Measurements from ENCODE around the gene DNAJC4. TPM values are rescaled to one million over a fixed set of nuclear protein-coding genes. Genes with fewer than 3 reads are reported as not detected.

DNAJC4 gene
- total RNA-seq, 1 experiment from 2014 or later: 3.0 TPM

DNA sequence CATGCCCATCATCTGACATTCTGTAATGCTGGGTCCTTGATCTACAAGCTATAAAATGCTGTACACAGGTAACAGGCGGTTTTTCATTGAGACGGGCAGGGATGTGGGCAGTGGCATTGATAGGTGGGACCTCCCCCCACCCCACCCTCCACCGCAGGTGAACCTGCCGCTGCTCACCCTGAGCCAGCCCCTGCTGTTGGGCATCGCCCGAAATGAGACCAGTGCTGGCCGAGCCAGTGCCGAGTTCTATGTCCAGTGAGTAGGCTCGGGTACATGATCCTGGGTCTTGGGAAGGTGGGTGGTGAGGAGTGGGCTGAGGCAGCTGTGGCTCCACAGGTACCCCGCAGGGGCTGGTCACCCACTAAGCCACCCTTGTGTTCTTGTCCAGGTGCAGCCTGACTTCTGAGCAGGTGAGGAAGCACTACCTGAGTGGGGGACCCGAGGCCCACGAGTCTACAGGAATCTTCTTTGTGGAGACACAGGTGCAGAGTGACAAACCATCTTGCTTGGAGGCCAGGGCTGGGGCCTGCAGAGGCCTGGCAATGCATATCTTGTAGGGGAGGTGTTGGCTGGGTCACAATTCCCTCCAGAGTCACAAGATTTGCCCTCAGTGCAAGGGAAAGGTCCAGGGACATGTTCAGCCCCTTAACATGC lies 1.1 kb upstream of the DNAJC4 start:
- no peak for DNase-seq (ENCODE audit: low spot score)

DNA sequence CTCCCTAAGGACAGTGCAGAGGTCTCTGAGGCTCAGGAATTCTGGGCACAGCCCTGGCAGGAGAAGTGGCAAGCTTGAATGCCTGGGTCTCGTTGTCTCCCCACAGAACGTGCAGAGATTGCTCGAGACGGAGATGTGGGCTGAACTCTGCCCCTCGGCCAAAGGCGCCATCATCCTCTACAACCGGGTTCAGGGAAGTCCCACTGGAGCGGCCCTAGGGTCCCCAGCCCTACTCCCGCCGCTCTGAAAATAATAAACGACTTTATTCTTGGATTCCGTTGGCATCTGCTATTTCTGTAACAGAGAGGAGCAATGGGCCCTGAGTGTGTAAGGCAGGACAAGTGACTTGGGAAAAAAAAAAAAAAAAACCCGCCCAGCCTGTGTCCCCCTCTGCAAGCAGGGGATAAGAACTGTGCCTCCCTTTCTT lies 591 bp upstream of the DNAJC4 start:
- no peak for DNase-seq (ENCODE audit: low spot score)

DNA sequence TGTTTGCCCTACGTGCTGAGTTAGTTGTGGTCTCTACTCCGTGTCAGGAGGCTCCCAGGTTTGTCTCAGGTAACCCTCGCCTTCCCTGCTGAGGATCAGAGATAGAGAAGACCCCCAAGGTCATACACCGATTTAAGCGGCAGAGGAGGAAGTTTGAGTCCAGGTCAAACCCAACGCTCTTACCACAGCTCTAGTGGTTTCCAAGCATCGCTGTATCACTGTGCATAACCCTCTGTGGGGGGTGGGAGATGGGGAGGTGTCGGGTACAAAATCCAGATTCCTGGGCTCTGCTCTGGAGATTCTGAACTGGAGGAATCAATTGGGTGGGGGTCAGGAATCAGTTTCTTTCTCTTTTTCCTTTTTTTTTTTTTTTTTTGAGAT lies 627 bp downstream of the DNAJC4 start:
- DNase-seq (ENCODE audit: low spot score): no peak

DNA sequence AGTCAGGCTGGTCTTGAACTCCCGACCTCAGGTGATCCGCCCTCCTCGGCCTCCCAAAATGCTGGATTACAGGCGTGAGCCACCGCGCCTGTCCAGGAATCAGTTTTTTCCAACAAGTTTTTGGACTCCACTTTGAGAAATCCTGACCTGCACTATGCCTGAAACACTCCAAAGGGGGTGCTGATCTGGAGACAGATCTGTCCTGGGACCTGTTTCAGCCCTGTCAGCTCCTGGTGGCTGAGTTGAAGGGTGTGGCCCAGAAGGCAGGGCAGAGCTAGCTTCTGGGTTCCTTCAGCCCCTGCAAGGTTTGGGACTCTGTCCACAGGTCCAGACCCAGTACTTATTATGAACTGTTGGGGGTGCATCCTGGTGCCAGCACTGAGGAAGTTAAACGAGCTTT lies 1.2 kb downstream of the DNAJC4 start:
- DNase-seq (ENCODE audit: low spot score): no peak

DNA sequence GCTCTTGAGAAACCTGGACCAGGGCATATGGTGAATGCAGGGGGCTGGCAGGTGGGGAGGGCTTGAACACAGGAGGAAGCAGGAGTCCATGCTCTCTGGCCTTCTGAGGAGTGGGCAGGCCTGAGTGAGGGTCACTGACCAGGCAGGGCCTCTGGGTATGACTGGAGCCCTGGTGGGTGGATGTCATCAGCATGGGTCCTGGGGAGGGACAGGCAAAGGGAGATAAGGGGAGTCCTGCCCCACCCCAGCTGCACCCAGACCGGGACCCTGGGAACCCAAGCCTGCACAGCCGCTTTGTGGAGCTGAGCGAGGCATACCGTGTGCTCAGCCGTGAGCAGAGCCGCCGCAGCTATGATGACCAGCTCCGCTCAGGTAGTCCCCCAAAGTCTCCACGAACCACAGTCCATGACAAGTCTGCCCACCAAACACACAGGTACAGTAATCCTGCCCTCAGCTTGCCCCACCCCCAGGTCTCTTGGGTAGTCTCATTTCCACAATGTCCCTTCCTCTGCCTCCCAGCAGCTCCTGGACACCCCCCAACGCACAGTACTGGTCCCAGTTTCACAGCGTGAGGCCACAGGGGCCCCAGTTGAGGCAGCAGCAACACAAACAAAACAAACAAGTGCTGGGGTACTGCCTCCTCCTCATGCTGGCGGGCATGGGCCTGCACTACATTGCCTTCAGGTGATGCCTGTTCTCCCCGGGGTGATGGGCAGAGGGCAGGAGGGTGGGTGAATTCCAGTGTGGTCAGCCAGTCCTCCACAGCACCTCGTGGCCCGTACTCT lies 2.0 kb downstream of the DNAJC4 start:
- no peak for DNase-seq (ENCODE audit: low spot score)

DNA sequence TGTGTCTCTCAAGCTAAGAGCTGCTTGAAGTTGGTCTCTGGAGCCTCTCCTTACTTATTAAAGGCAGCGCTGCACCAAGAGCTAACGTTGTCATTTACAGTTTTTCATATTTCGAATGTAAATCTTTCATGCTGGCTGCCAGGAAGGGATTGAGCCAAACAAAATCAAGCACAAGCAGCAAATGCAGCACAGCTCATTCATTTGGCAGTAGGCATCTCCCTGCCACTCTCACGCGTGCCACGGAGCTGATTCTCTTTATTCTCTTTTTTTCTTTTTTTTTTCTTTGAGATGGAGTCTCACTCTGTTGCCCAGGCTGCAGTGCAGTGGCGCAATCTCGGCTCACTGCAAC lies 2.6 kb downstream of the DNAJC4 start:
- DNase-seq (ENCODE audit: low spot score): no peak

DNA sequence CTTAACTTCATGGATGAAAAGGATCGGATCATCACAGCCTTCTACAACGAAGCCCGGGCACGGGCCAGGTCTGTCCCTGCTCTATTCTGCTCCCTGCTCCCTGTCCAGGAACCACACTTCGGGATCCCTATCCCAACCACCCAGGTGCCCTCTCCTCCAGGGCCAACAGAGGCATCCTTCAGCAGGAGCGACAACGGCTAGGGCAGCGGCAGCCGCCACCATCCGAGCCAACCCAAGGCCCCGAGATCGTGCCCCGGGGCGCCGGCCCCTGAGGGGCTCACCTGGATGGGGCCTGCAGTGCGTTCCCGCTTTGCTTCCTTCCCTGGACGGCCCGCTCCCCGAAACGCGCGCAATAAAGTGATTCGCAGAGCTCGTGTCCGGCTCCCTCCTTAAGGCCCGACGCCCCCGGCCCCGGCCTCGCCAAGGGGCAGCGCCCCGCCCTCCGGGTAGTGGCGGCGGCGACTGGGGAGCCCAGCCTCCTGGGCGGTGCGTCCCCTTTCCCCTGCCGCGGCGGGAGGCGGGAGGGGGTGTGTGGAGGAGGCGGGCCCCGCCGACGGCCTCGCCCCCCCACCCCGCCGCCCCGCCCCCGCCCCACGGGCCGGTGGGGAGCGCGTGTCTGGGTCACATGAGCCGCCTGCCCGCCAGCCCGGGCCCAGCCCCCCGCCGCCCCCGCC lies 3.7 kb downstream of the DNAJC4 start, which contains the start of gene VEGFB:
Gene VEGFB, plus strand, starts transcription at position 672 of the 674 bp plus-strand sequence. CDS start 250 bp downstream, outside the sequence.
- no peak for DNase-seq (ENCODE audit: low spot score)

DNA sequence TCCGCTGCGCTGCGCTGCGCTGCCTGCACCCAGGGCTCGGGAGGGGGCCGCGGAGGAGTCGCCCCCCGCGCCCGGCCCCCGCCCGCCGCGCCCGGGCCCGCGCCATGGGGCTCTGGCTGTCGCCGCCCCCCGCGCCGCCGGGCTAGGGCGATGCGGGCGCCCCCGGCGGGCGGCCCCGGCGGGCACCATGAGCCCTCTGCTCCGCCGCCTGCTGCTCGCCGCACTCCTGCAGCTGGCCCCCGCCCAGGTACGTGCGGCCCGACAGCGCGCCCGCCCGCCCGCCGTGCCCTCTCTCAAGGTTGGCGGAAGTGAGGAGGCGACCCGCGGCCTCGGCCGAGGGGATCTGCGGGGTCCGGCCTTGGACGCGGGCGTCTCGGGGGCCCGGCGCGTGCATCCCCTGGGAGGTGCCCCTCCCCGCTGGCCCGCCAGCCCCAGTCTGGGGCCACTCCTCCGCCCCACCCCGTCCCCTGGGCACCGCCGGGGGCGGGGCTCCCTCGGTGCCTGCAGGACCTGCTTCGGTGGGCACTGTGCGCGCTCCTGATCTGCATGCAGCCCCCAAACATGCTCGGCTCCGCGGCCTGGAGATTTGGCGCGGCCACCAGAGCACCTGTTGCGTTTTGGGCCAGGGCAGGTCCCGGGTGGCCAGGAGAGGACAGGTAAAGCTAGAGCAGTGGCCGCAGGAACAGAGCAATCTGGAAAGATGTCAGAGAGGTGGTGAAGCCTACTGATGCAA lies 4.5 kb downstream of the DNAJC4 start:
- DNase-seq (ENCODE audit: low spot score): no peak

DNA sequence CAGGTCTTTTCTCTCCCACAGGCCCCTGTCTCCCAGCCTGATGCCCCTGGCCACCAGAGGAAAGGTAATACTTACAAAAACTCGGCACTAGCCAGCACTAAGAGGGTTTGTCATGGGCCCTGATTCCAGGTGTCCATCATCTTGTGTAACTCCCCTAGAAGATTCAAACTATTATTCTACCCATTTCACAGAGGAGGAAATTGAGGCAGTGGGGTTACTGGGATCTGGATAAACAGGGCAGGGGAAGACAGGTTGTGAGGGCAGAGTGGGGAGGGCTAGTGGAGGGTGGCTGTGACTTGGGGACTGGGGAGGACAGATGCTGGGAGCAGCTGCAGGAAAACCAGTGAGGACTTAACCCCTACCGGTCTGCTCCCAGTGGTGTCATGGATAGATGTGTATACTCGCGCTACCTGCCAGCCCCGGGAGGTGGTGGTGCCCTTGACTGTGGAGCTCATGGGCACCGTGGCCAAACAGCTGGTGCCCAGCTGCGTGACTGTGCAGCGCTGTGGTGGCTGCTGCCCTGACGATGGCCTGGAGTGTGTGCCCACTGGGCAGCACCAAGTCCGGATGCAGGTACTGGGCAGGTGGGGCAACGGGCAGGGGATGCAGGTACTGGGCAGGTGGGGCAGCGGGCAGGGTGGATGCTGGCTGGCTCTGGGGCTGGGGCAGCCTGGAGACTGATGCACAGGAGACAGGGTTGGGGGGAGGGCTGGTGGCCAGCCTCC lies 5.3 kb downstream of the DNAJC4 start:
- no peak for DNase-seq (ENCODE audit: low spot score)

DNA sequence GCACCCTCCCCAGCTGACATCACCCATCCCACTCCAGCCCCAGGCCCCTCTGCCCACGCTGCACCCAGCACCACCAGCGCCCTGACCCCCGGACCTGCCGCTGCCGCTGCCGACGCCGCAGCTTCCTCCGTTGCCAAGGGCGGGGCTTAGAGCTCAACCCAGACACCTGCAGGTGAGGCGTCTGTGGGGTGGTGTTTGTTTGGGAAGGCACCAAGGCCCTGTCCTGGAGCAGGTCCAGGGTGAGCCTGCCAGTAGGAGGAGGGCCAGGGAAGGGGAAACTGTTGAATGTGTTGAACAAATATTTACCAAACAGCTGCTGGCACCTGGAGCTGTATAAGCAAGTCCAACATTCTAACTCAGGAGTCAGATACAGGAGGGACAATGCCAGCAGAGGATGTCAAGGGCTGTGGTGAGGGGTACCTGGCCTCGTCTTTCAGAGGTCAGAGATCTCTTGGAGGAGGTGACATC lies 7.2 kb downstream of the DNAJC4 start:
- DNase-seq (ENCODE audit: low spot score): no peak

DNA sequence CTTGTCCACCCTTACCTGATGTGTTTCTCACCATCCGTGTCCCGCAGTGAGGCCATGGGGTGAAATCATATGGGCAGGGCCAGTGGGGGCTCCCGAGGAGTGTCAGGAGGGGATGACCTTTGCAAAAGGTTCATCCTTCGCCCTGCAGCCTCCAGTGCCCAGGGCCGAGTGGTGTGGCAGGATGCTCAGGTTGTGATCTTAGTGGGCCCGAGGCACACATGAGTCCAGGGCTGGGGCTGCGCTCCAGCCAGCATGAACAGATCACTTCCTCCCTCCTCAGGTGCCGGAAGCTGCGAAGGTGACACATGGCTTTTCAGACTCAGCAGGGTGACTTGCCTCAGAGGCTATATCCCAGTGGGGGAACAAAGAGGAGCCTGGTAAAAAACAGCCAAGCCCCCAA lies 7.7 kb downstream of the DNAJC4 start:
- no peak for DNase-seq (ENCODE audit: low spot score)

DNA sequence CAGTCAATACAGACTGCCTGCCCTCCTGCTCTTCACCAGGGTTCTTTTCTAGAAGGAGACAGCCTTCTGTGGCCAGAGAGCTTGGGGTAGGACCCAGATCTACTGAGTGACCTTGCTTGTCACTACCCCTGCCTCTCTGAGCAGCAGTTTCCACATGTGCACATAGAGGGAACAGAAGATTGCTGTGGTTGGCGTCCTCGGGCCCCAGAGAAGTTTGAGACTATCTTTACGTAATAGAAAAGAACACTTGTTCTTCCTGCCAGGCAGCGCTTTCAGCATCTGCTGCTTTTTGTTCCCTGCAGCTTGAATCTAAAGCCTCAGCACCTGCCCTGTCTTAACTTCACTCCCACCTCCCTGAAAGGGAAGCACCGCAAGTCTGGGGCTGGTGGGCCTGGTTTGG lies 8.7 kb downstream of the DNAJC4 start:
- DNase-seq (ENCODE audit: low spot score): no peak

DNA sequence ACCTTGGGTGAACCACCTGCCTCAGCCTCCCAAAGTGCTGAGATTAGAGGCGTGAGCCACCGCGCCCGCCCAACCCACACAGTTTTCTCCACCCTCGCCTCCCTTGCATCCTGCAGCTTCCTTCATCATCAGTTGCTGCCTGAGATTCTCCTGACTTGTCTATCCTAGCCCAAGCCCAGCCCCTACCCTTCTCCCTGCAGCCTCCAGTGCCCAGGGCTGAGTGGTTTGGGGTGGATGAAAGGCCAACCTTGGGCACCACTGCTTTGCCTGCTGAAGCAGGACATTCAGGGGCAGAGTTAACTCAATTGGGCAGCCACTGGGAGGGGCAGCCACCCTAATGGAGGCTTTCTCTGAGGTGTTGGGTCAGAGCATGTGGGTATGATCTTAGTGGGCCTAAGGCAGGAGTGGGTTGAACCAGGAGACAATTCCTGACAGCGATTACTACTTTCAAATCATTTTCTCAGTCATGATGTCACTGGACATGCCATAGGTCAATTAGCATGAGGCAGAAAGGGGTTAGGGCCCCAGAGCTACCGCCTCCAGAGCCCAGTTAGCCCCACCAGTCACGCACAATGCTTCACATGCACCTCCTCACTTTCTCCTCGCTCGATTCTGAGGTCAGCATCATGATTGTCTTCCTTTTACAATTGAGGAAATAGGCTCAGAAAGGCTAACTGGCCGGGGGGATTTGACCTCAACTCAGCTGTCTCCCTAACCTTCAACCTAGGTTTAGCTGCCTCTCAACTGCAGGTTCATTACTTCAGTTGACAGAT lies 9.5 kb downstream of the DNAJC4 start:
- DNase-seq (ENCODE audit: low spot score): no peak

DNA sequence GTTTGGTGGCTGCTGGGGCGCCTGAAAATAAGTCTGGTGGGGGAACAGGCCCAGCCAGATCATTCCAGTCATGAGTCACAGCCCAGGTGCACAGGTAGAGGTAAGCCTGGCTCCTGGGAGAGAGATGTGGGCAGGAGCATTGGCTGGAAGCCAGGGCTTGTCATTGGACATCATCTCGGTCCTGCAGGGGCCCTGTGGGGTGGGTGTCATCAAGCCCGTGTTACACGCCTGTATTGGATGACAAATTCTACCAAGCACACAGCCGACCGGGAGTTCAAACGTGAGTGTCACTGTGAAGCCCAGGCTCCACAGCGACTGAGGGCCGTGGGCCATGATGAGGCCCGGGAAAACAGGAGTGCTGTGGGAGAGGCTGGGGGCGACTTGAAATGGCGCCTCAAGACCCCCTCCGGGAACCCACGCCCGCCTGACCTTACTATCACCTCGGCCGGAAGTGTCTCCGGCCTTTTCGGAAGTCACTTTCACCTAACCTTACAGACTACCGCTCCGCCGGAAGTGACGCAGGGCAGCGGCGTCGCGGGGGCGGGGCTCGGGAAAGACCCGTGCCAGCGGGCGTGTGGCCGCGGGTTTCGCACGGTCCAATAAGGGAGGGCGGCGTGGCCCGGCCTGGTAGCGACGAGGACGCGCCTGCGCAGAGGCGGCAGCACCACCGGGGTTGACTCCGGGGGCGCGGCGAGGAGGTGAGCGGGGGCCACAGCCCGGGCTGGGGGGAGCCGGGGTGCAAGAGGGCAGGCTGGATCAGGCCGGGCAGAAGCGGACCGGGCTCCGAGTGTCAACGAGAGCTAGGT lies 10.3 kb downstream of the DNAJC4 start, which contains the start of gene FKBP2:
Gene FKBP2, plus strand, starts transcription at position 661 of the 806 bp plus-strand sequence. CDS start 1,293 bp downstream, outside the sequence.
- DNase-seq (ENCODE audit: low spot score): peak; percentile 89

DNA sequence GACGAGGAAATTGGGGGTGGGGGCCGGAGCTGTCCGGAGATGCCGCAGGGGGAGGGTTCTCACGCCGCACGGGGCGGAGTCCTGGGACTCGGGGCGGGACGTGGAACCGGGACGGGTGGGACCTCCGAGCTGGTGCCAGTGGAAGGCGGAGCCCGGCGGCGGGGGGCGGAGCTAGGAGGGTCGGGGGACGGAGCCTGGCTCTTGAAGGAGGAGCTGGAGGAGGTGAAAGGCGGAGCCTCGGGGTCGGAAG lies 10.8 kb downstream of the DNAJC4 start:
- DNase-seq (ENCODE audit: low spot score): no peak

DNA sequence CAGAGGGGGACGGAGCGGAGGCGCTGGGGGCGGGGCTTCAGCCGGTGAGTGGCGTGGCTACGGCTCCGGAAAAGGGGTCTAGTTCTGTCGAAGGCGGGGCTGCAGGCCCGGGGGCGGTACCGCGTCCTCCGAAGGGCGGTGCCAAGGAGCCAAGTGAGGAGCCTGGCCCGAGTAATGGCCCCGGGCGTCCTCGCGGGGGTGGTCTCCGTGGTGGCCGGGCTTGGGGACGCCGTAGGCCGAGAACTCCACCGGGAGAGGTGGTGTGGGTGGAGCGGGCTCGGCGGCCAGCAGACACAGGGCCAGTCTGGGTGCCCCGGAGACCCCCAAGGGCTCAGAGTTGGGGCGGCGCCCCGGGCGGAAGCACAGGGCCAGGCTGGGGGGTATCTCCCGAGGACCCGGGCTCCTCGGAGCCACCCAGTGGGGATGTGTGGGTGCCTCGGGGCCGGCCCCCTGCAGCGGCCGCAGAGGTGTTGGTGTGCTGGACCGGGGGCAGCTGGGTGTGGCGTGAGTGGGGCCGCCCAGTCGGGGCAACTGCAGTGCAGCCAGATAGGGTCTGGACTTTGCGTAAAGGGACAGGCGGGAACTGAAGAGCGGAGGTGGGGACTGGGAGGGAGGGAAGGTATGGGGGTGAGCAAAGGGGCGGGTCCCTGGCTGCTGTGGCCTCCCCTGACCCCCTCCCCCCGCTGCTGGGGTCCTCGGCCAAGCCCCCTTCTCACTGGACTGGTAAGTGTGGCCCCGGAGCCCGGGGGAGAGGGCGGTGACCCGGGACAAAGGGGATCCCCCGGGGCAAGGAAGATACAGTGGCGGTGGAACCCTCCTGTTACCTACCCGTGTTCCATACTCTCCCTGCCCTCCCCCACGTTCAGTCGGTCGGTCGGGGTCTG lies 11.4 kb downstream of the DNAJC4 start:
- DNase-seq (ENCODE audit: low spot score): peak; percentile 96

DNA sequence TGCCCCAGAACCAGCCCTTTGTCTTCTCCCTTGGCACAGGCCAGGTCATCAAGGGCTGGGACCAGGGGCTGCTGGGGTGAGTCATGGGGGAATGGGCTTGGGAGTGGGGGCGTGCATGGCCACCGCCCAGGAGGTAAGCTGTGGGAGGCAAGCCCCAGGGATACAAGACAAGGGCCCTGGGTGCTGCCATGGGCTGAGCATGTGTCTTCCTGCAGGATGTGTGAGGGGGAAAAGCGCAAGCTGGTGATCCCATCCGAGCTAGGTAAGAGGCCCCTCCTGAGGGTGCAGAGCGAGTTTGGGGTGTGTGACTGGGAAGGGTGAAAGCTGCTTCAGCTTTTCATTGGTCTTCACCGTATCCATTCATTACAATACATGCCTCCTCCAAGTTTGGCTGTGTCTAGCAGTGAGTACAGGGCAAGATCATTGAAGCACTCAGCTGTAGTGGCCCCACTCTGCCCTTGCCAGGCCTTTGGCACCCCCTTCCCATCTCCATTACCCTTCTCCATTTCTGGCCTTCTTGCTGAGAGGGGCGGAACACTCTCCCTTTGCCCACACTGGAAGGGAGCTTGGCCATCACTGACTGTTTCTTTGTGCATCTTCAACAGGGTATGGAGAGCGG lies 13.0 kb downstream of the DNAJC4 start:
- DNase-seq (ENCODE audit: low spot score): no peak

DNA sequence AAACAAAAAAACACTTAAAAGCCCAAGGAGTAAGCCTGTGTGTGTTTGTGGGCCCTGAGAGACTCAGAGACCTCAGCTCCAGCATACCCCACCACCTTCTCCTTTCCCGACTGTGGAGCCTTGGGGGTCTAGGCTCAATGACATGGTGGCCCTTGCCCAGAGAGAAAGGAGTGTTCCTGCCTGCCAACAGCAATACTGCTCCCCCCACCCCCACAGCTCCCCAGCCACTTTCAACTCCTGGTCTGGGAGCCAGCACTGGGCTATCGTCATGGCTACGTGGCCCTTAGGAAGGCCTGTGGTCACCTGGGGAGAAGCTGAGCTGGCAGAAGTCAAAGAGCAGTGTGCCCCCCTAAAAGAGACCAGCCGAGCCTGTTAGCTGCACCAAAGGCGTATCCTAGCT lies 13.8 kb downstream of the DNAJC4 start:
- DNase-seq (ENCODE audit: low spot score): no peak
